KMS-11 (cell line): ENCODE results near the gene C2orf76.
A peak's percentile ranks its signal among the peaks of the same experiment; 100 is the strongest.

Experiments used
- H2AFZ ChIP-seq: fragments of 200-600 bp; sonication (generic); 2 replicates; pipeline ENCODE4 v1.6.1; 2016; ENCODE audit warnings: antibody characterized with exemption, mixed run types, low read depth
- H3K27ac ChIP-seq: fragments of 200-600 bp; sonication (generic); 2 replicates; pipeline ENCODE4 v1.6.1; 2016; ENCODE audit warnings: mild to moderate bottlenecking, mixed run types
- H3K27me3 ChIP-seq: fragments of 200-600 bp; sonication (generic); 2 replicates; pipeline ENCODE4 v1.6.1; 2017; ENCODE audit warnings: mild to moderate bottlenecking, low read depth, mixed run types, moderate library complexity; ENCODE audit not compliant: insufficient read depth
- H3K36me3 ChIP-seq: fragments of 200-600 bp; sonication (generic); 2 replicates; pipeline ENCODE4 v1.6.1; 2017; ENCODE audit warnings: mild to moderate bottlenecking, mixed run types; ENCODE audit not compliant: insufficient read depth
- H3K4me1 ChIP-seq: fragments of 200-600 bp; sonication (generic); 2 replicates; pipeline ENCODE4 v1.6.1; 2016; ENCODE audit warnings: mild to moderate bottlenecking, low read depth, mixed run types; ENCODE audit not compliant: poor library complexity, severe bottlenecking
- H3K4me2 ChIP-seq: fragments of 200-600 bp; sonication (generic); 2 replicates; pipeline ENCODE4 v1.7.0; 2016; ENCODE audit warnings: mild to moderate bottlenecking, mixed run types
- H3K4me3 ChIP-seq: fragments of 200-600 bp; sonication (generic); IDR thresholded peaks from 2 replicates; pipeline ENCODE4 v1.6.1; 2017; ENCODE audit warnings: low read depth, low read length, mixed read lengths; ENCODE audit not compliant: insufficient read depth
- H3K79me2 ChIP-seq: fragments of 200-600 bp; sonication (generic); 2 replicates; pipeline ENCODE4 v1.6.1; 2016; ENCODE audit warnings: low read depth, mixed run types; ENCODE audit not compliant: insufficient read depth
- H3K9ac ChIP-seq: fragments of 200-600 bp; sonication (generic); 2 replicates; pipeline ENCODE4 v1.6.1; 2016; ENCODE audit warnings: mild to moderate bottlenecking, mixed run types
- H4K20me1 ChIP-seq: fragments of 200-600 bp; sonication (generic); 2 replicates; pipeline ENCODE4 v1.6.1; 2016; ENCODE audit warnings: mild to moderate bottlenecking, mixed run types; ENCODE audit not compliant: insufficient read depth
- TF ChIP-seq, protein P1 (sequence below): fragments of 200-600 bp; sonication (generic); conservative IDR thresholded peaks from 2 replicates; pipeline ENCODE4 v1.6.1; 2017; ENCODE audit warnings: low read depth, mild to moderate bottlenecking, antibody characterized with exemption, low read length, moderate library complexity, mixed read lengths

C2orf76 gene

DNA sequence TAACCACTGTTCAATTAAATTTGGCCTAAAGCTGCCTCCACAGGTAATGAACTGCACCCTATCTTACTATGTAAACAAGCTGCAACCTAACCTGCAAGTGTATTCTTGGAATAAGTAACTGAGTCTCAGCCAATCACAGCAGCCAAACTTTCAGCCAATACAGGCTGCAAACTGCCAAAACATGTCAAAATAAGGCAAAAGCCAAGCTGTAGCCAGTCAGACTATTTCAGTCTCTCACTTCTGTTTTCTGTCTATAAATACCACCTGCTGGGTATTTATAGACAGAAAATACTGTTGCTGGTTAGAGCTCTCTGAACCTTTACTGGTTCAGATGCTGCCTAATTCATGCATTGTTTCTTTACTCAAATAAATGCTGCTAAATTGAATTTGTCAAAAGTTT lies 14.3 kb downstream of the C2orf76 start:
- Histone ChIP-seq H3K4me1 (peaks cover 37% of the 10 kb centered on the region), H3K4me3 (no peak overlapping the region), H3K36me3 (no peaks in the 10 kb centered on the region), H3K79me2 (no peaks in the 10 kb centered on the region), H3K27ac (peak overlapping the region; percentile 62), H2AFZ (peak overlapping the region; percentile 52; the same call in 1 of the 2 replicates), H3K27me3 (no peaks in the 10 kb centered on the region), H3K9ac (peak overlapping the region; percentile 46; the same call in 1 of the 2 replicates), H3K4me2 (peak overlapping the region; percentile 69), H4K20me1 (no peaks in the 10 kb centered on the region)
- TF ChIP-seq, protein P1, sequence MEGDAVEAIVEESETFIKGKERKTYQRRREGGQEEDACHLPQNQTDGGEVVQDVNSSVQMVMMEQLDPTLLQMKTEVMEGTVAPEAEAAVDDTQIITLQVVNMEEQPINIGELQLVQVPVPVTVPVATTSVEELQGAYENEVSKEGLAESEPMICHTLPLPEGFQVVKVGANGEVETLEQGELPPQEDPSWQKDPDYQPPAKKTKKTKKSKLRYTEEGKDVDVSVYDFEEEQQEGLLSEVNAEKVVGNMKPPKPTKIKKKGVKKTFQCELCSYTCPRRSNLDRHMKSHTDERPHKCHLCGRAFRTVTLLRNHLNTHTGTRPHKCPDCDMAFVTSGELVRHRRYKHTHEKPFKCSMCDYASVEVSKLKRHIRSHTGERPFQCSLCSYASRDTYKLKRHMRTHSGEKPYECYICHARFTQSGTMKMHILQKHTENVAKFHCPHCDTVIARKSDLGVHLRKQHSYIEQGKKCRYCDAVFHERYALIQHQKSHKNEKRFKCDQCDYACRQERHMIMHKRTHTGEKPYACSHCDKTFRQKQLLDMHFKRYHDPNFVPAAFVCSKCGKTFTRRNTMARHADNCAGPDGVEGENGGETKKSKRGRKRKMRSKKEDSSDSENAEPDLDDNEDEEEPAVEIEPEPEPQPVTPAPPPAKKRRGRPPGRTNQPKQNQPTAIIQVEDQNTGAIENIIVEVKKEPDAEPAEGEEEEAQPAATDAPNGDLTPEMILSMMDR: no peak

DNA sequence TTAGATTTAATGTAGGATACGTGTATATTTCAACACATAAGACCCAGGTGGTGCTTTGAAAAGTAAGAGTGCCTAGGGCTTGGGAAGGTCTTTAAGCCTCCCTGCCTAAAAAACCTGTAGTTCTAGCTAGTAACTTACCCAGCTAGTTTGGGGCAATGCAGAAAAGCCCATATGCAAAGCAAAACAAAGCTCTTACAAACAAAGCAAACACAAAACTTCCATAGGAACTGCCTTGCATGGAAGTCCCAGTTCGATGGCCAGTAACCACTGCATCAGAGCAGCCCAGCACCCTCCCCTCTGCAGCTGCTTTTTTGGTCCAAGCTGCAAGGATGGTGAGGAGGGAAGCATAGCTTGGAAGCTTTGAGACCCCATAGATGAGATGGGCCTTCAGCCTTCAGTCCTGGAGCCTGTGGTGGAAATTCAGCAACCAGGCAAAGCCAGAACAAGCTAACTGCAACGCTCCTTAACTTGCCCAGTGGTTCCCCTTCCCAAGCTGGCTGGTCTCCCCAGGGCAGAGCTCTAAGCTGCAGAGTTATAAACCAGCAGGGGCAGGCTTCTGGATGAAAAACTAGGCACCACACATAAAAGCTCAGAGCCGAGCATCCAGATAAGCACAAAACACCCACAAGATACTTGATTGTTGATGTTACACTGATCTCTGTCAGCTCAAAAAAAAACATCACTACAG lies 16.2 kb downstream of the C2orf76 start:
- Histone ChIP-seq H3K4me2 (no peak overlapping the region), H3K27ac (no peak overlapping the region), H3K27me3 (no peaks in the 10 kb centered on the region), H3K4me3 (no peak overlapping the region), H3K9ac (no peak overlapping the region), H3K36me3 (no peaks in the 10 kb centered on the region), H3K79me2 (no peaks in the 10 kb centered on the region), H2AFZ (no peak overlapping the region), H4K20me1 (no peaks in the 10 kb centered on the region), H3K4me1 (peaks cover 37% of the 10 kb centered on the region)
- TF ChIP-seq, protein P1: no peak

DNA sequence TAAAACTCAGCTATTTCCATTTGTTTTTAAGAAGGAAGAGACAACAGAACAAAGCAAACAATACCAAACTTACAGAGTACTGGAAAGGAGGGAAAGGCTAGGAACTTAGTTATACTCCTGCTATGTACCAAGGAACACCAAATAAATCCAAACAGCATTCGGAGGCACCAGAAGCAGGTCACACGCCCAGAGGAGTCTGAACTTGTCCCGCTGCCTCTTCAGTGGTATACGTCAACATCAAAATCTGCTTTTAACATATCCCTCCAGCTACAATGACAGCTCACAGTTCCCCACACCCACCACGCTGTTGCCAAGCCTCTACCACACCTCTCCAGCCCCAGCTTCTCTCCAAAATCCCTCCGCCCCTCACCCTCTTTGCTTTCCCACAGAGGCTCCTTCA lies 17.3 kb downstream of the C2orf76 start:
- peaks cover 36% of the 10 kb centered on the region for H3K4me1 ChIP-seq
- H3K36me3 ChIP-seq: no peaks in the 10 kb centered on the region
- TF ChIP-seq, protein P1: no peak
- no peak overlapping the region for H3K9ac ChIP-seq
- no peak overlapping the region for H3K4me3 ChIP-seq
- no peak overlapping the region for H3K4me2 ChIP-seq
- H3K27me3 ChIP-seq: no peaks in the 10 kb centered on the region
- no peak overlapping the region for H3K27ac ChIP-seq
- H2AFZ ChIP-seq: no peak overlapping the region
- H4K20me1 ChIP-seq: no peaks in the 10 kb centered on the region
- H3K79me2 ChIP-seq: no peaks in the 10 kb centered on the region

DNA sequence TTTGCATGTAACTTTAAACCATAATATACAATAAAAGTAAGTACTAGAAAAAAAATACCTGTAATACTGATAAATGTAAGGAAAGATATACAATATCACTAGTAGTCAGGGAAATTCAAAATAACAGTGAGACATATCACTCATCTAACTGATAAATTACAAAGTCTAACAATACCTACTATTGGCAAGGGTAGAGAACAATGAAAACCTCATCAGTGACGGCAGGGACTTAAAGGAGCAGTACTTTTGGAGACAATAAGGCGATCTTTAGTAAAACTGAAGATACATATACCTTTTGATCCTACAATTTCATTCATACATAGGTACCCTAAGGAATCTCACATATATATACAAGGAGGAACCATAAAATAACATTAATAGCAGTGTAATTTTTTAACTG lies 24.9 kb downstream of the C2orf76 start:
- no peak overlapping the region for H3K27ac ChIP-seq
- no peak overlapping the region for H3K4me3 ChIP-seq
- H3K79me2 ChIP-seq: no peaks in the 10 kb centered on the region
- TF ChIP-seq, protein P1: no peak
- no peak overlapping the region for H3K4me2 ChIP-seq
- no peaks in the 10 kb centered on the region for H3K36me3 ChIP-seq
- no peak overlapping the region for H2AFZ ChIP-seq
- H3K9ac ChIP-seq: no peak overlapping the region
- H4K20me1 ChIP-seq: no peaks in the 10 kb centered on the region
- no peaks in the 10 kb centered on the region for H3K4me1 ChIP-seq
- no peaks in the 10 kb centered on the region for H3K27me3 ChIP-seq
